GM13976 (cell line): ENCODE measurements around the gene ATP2B3.

Experiments used
- DNase-seq: peaks from one replicate; pipeline ENCODE4 v3.0.0; 2012; ENCODE audit warnings: low spot score
- in situ Hi-C: fragments of 300-500 bp; cut with MboI; formaldehyde crosslinking; loops from one replicate; pipeline ENCODE4 v1.12.0; 2022; ENCODE audit warnings: low sequenced_read_pairs, mixed read lengths, inconsistent platforms; ENCODE audit not compliant: unreplicated experiment
- TF ChIP-seq, protein P1 (sequence below): IDR thresholded peaks from 2 replicates; pipeline ENCODE4 v1.5.1; 2012; ENCODE audit warnings: borderline replicate concordance, mild to moderate bottlenecking; ENCODE audit not compliant: insufficient read depth; ENCODE audit errors: extremely low read depth, missing control alignments, control extremely low read depth

Gene ATP2B3

DNA sequence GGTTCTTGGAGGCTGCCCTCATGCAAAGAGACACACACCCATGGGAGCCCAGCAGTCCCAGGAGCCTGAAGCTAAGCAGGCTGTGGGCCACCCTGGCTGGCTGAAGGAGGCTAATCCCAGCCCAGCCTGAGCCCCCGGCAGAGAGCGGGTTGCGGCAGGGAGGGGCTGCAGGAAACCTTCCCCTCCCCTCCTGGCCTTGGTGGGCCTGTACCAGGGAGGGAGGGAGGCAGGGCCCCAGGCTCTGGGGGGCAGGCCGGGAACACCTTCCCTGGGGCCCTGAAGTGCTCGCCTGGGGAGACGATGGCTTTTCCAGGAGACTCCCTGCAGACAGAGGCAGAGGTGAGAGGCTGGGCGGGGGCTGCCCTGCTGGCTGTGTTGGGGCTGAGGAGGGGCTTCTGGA is 19.0 kb upstream of the ATP2B3 start:
- DNase-seq, result no peak
- in situ Hi-C loops, result no loop called here
- TF ChIP-seq, protein P1, sequence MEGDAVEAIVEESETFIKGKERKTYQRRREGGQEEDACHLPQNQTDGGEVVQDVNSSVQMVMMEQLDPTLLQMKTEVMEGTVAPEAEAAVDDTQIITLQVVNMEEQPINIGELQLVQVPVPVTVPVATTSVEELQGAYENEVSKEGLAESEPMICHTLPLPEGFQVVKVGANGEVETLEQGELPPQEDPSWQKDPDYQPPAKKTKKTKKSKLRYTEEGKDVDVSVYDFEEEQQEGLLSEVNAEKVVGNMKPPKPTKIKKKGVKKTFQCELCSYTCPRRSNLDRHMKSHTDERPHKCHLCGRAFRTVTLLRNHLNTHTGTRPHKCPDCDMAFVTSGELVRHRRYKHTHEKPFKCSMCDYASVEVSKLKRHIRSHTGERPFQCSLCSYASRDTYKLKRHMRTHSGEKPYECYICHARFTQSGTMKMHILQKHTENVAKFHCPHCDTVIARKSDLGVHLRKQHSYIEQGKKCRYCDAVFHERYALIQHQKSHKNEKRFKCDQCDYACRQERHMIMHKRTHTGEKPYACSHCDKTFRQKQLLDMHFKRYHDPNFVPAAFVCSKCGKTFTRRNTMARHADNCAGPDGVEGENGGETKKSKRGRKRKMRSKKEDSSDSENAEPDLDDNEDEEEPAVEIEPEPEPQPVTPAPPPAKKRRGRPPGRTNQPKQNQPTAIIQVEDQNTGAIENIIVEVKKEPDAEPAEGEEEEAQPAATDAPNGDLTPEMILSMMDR, result no peak

DNA sequence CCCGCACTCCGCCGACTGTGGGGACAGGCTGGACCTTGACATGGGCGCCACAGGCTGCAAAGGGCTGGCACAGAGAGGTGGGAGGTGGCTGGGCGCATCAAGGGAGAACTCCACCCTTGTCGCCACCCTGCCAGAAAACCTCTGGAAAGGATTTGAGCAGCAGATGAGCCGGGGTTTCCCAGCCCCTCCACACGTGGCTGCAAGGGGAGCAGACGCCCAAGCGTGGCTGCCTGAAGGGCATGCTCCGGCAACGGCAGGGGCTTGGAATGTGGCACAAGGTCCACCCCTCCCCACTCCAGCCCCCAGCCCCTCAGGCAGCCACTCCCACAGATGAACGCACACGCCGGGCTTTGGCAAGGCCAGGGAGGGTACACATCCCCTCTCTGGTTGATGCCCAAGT is 18.1 kb upstream of the ATP2B3 start:
- no peak for DNase-seq
- TF ChIP-seq, protein P1, result no peak
- in situ Hi-C loops, result no loop called here

- in situ Hi-C loops, result no loop called here
- no peak for DNase-seq
Observed at GRCh38 chrX:153499876-153500275, 17.6 kb upstream of the ATP2B3 start.

DNA sequence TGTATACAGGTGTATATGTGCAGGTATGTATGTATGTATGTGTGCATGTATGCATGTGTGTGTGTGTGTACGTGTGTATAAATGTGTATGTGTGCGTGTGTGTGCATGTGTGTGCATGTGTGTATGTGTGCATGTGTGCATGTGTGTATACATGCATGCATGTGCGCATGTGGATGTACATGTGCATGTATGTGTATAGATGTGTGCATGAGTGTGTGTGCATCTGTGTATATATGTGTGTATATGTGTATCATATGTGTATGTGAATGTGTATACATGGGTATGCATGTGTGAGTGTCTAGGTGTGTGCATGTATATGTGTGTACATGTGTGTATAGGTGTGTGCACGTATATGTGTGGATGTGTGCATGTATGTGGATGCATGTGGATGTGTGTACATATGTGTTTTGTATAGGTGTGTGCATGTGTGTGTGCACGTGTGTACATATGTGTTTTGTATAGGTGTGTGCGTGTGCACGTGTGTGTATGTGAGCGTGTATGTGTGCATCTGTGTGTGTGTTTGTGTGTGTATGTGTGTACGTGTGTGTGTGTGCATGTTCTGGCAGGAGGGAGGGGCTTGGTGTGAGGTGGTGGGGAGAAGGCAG is 16.7 kb upstream of the ATP2B3 start:
- in situ Hi-C loops, result no loop called here
- TF ChIP-seq, protein P1, result no peak
- DNase-seq, result no peak

More at GRCh38 chrX:153499876-153500275, 17.6 kb upstream of the ATP2B3 start:
- TF ChIP-seq, protein P1, result no peak

GRCh38 chrX:153501530-153501929 is 15.9 kb upstream of the ATP2B3 start:
- in situ Hi-C loops, result no loop called here
- no peak for DNase-seq

DNA sequence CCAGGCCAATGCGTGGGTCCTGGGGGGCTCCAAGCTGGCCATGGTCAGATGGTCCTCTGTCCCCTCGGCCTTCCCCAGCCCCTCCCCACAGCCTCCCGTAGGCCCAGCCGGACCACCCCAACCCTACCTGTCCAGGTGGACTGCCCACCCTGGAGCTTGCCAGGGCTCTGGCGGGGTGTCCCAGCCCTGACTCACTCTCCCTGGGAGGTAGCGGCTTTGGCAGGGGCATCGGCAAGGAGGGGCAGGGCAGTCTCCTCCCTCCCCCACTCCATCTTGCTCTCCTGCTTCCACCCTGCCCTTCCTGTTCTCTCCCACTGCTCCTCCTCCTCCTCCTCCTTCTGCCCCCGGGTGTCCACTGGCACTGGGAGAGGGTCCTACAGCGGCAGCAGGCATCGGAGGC is 15.3 kb upstream of the ATP2B3 start:
- DNase-seq, result no peak
- in situ Hi-C loops, result no loop called here
- TF ChIP-seq, protein P1, result no peak

More at GRCh38 chrX:153501530-153501929, 15.9 kb upstream of the ATP2B3 start:
- TF ChIP-seq, protein P1, result no peak
